Upper lobe of left lung (tissue), 6 donors: Measurements from ENCODE around the gene MMP8. TPM values are rescaled to one million over a fixed set of nuclear protein-coding genes. Genes with fewer than 3 reads are reported as not detected.

Experiments
- ATAC-seq, 2 donors: fragments of 200-7000 bp; cut with Tn5 transposase; one replicate each; pipeline ENCODE4 v1.9.1; 2022; ENCODE audit warnings: mild to moderate bottlenecking in 2 of 2, moderate library complexity in 2 of 2; ENCODE audit not compliant: low FRiP score in 2 of 2
- DNase-seq, 2 donors: peaks; one replicate each; pipeline ENCODE4 v3.0.0-alpha.2; 2019 to 2020
- H3K27ac ChIP-seq, 4 donors: fragments of 200-600 bp; sonication (generic); one replicate each; pipeline ENCODE4 v1.5.1; 2016 to 2019
- H3K27me3 ChIP-seq, 4 donors: fragments of 200-600 bp; sonication (generic); one replicate each; pipeline ENCODE4 v1.5.1; 2017 to 2019
- H3K36me3 ChIP-seq, 4 donors: fragments of 200-600 bp; sonication (generic); one replicate each; pipeline ENCODE4 v1.5.1; 2016 to 2019
- H3K4me1 ChIP-seq, 4 donors: fragments of 200-600 bp; sonication (generic); one replicate each; pipeline ENCODE4 v1.5.1; 2018 to 2019
- H3K4me3 ChIP-seq, 4 donors: fragments of 200-600 bp; sonication (generic); one replicate each; pipeline ENCODE4 v1.5.1; 2017 to 2019; ENCODE audit warnings: mild to moderate bottlenecking in 2 of 4, moderate library complexity in 1 of 4
- H3K9me3 ChIP-seq, 4 donors: fragments of 200-600 bp; sonication (generic); one replicate each; pipeline ENCODE4 v1.5.1; 2018 to 2019
- EP300 ChIP-seq, 4 donors: sonication (generic); formaldehyde crosslinking; IDR thresholded peaks; one replicate each; pipeline ENCODE4 v1.5.1; 2017; ENCODE audit warnings: antibody characterized with exemption in 4 of 4, control low read depth in 2 of 4
- POLR2A ChIP-seq, 4 donors: fragments of 450-650 bp; IDR thresholded peaks; one replicate each; pipeline ENCODE4 v1.5.1; 2016 to 2017; ENCODE audit warnings: antibody characterized with exemption in 4 of 4, mild to moderate bottlenecking in 2 of 4
- POLR2AphosphoS5 ChIP-seq, 2 donors: sonication (generic); formaldehyde crosslinking; IDR thresholded peaks; one replicate each; pipeline ENCODE4 v1.5.1; 2017; ENCODE audit warnings: antibody characterized with exemption in 2 of 2
- WGBS, 2 donors: methylation state at CpG; one replicate each; pipeline ENCODE4 v1.1.5; 2017 to 2018; 5-methylcytosine and 5-hydroxymethylcytosine counted together
- total RNA-seq, 6 donors: library from RNA; depleted of rRNA in 4 of 6; stranded (reverse); fragments of >200 nt in 4 of 6; gene quantifications; one replicate each; pipeline versions ENCODE4 v1.1.0 to v1.2.1, GENCODE V29; 2016 to 2021
- TF ChIP-seq, protein P1 (sequence below), 6 experiments: fragments of 450-650 bp in 4 of 6; fragments of 200-600 bp in 2 of 6; sonication (generic) in 2 of 6; IDR thresholded peaks; one replicate each; pipeline ENCODE4 v1.5.1; 2016 to 2019; ENCODE audit warnings: antibody characterized with exemption in 6 of 6
- donor health status: DM: no; HTN: no; CAD: no; lungs with moderate emphysema.
- donor health status: DM: no; HTN: yes; CAD: no; lungs with severe emphysema.

Gene MMP8
- total RNA-seq, 6 donors from 2014 or later = under 0.01 to 2.7 (median 0.83) TPM

DNA sequence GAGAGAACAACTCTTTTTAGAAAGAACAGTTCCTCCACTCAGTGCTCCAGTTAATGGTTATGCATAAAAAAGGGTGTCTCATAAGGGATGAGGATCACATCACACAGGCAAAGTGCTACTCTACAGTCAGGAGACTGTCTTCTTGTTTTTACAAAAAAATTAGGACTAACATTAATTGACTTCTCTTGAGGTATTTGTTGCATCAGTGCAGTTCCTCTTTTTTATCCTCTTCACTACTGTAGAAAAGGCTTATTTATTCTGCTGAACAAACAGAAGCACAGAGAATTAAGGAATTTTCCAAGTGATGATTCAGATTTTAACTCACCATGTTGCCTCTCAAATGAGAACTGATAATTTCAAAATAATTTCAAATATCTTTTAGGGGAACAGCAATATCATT, 1.9 kb downstream of the MMP8 start:
- Histone ChIP-seq H3K4me3 (no peak overlapping the region), H3K36me3 (no peaks in the 10 kb centered on the region), H3K27me3 (no peaks in the 10 kb centered on the region), H3K4me1 (peaks cover 0 to 4% (median 0%) of the 10 kb centered on the region in 4 donors), H3K9me3 (no peaks in the 10 kb centered on the region), H3K27ac (no peak overlapping the region)
- DNase-seq = no peak
- peak in 1 of 2 donors; percentile 63 for ATAC-seq
- TF ChIP-seq EP300 (IDR thresholded peaks at IDR 0.05) (no peak), POLR2A (IDR thresholded peaks at IDR 0.05) (no peak), POLR2AphosphoS5 (IDR thresholded peaks at IDR 0.05) (no peak)
- TF ChIP-seq, protein P1, sequence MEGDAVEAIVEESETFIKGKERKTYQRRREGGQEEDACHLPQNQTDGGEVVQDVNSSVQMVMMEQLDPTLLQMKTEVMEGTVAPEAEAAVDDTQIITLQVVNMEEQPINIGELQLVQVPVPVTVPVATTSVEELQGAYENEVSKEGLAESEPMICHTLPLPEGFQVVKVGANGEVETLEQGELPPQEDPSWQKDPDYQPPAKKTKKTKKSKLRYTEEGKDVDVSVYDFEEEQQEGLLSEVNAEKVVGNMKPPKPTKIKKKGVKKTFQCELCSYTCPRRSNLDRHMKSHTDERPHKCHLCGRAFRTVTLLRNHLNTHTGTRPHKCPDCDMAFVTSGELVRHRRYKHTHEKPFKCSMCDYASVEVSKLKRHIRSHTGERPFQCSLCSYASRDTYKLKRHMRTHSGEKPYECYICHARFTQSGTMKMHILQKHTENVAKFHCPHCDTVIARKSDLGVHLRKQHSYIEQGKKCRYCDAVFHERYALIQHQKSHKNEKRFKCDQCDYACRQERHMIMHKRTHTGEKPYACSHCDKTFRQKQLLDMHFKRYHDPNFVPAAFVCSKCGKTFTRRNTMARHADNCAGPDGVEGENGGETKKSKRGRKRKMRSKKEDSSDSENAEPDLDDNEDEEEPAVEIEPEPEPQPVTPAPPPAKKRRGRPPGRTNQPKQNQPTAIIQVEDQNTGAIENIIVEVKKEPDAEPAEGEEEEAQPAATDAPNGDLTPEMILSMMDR (IDR thresholded peaks at IDR 0.05) = no peak

GRCh38 chr11:102719620-102720277, 5.0 kb downstream of the MMP8 start:
- ATAC-seq = no peak
- no peak for DNase-seq
- H3K4me3 ChIP-seq = no peak overlapping the region
- H3K36me3 ChIP-seq = no peaks in the 10 kb centered on the region
- H3K27me3 ChIP-seq = no peaks in the 10 kb centered on the region
- TF ChIP-seq, protein P1 (IDR thresholded peaks at IDR 0.05) = no peak
- TF ChIP-seq POLR2A (IDR thresholded peaks at IDR 0.05) = no peak
- TF ChIP-seq POLR2AphosphoS5 (IDR thresholded peaks at IDR 0.05) = no peak
- no peak for TF ChIP-seq EP300 (IDR thresholded peaks at IDR 0.05)
- H3K27ac ChIP-seq = no peak overlapping the region
- H3K9me3 ChIP-seq = no peaks in the 10 kb centered on the region
- H3K4me1 ChIP-seq = no peaks in the 10 kb centered on the region
- 52 to 58% methylated on average over 4 of the region's 4 CpGs for WGBS, 2 donors

DNA sequence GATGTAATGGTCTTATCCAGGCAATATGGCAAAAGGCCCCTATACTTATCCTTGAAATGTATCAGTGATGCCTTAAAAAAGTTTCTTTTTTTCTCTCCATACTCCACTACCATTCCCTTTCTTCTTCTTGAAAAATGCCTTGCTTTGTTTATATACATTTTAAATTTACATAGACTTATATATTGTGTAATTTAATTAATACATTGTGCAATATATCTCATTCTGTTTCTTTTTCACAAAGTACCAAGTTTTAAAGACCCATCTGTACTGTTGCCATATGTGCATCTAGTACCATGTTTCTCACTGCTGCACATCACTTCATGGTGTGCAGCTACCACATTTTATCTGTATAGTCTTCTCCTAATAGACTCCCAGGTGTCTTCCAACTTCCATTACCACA, 7.5 kb downstream of the MMP8 start:
- no peak for ATAC-seq
- H3K36me3 ChIP-seq = no peaks in the 10 kb centered on the region
- no peaks in the 10 kb centered on the region for H3K9me3 ChIP-seq
- no peak for DNase-seq
- H3K27ac ChIP-seq = no peak overlapping the region
- H3K27me3 ChIP-seq = no peaks in the 10 kb centered on the region
- no peak for TF ChIP-seq POLR2AphosphoS5 (IDR thresholded peaks at IDR 0.05)
- TF ChIP-seq, protein P1 (IDR thresholded peaks at IDR 0.05) = no peak
- no peak for TF ChIP-seq EP300 (IDR thresholded peaks at IDR 0.05)
- TF ChIP-seq POLR2A (IDR thresholded peaks at IDR 0.05) = no peak
- H3K4me3 ChIP-seq = no peak overlapping the region
- H3K4me1 ChIP-seq = no peaks in the 10 kb centered on the region

DNA sequence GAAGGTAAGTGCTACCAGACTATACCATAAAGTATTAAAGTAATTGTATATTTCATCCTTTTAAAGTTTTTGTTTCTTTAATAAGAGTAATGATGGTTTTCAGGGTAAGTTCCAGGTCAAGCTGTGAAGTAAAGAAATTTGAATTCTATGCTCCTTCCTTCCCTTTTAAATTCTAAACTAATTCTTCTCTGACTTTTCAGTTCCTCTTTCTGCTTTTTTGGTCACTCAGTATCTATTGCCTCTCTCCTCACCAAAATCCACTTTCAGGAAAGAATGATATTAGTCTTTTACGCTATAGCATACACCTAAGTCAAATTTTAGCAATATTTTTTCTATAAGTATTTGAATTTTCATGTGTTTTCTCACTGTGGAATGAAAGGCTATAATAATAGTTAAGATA, 8.2 kb downstream of the MMP8 start:
- no peaks in the 10 kb centered on the region for H3K27me3 ChIP-seq
- TF ChIP-seq POLR2A (IDR thresholded peaks at IDR 0.05) = no peak
- no peak for TF ChIP-seq POLR2AphosphoS5 (IDR thresholded peaks at IDR 0.05)
- TF ChIP-seq, protein P1 (IDR thresholded peaks at IDR 0.05) = no peak
- TF ChIP-seq EP300 (IDR thresholded peaks at IDR 0.05) = no peak
- ATAC-seq (no peak), DNase-seq (no peak)
- H3K4me1 ChIP-seq = no peaks in the 10 kb centered on the region
- H3K4me3 ChIP-seq = no peak overlapping the region
- no peaks in the 10 kb centered on the region for H3K9me3 ChIP-seq
- no peaks in the 10 kb centered on the region for H3K36me3 ChIP-seq
- WGBS, 2 donors = 67 to 82% methylated on average over 1 of the region's 1 CpG
- H3K27ac ChIP-seq = no peak overlapping the region

DNA sequence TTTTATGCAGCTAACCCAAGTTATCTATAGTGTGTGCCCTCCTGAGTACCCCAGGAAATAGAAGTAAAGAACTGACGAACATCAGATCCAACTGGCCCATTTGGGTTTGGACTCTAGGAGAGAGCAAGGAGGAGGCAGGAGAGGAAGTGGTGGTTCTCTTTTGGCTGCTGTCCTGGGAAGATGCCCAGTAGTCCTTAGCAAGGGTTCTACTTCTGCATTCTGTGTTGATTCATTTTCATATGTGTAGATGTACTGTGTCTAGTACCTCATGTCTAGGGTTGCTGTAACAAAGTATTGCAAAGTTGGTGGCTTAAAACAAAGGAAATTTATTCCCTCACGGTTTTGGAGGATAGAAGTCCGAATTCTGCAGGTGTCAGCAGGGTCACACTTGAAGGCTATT, 12.6 kb downstream of the MMP8 start:
- no peaks in the 10 kb centered on the region for H3K27me3 ChIP-seq
- H3K4me3 ChIP-seq = no peak overlapping the region
- TF ChIP-seq, protein P1 (IDR thresholded peaks at IDR 0.05) = no peak
- TF ChIP-seq POLR2A (IDR thresholded peaks at IDR 0.05) = no peak
- TF ChIP-seq EP300 (IDR thresholded peaks at IDR 0.05) = no peak
- no peak for TF ChIP-seq POLR2AphosphoS5 (IDR thresholded peaks at IDR 0.05)
- WGBS, 2 donors = 65 to 75% methylated on average over 3 of the region's 3 CpGs
- no peaks in the 10 kb centered on the region for H3K9me3 ChIP-seq
- ATAC-seq = peak; percentile 43 to 84
- no peaks in the 10 kb centered on the region for H3K36me3 ChIP-seq
- no peaks in the 10 kb centered on the region for H3K4me1 ChIP-seq
- peak in 1 of 2 donors; percentile 32 for DNase-seq
- H3K27ac ChIP-seq = no peak overlapping the region
